Measurements from ENCODE around the gene FXYD4. TPM values are rescaled to one million over a fixed set of nuclear protein-coding genes. Genes with fewer than 3 reads are reported as not detected.
"Not testable (repeated sequence)": the region's sequence is repeated elsewhere in the genome, so short reads cannot be mapped to it uniquely, and the experiment has no call there.

Gene FXYD4
- total RNA-seq, 3 donors from 2014 or later (not counting 1 experiment from before 2014, with no cell fraction given) = not detected

DNA sequence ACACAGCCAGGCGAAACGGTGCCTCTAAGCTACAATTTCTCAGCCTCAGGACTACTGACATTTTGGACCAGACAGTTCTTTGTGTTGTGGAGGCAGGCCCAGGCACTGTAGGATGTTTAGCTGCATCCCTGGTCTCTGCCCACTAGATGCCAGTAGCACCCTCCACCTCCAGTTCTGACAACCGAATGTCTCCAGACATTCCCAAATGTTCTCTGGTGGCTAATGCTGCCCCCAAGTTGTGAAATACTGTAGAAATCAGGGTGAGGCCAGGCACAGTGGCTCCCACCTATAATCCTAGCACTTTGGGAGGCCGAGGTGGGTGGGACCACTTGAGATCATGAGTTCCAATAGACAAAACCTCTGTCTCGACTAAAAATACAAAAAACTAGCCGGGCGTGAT lies 19.3 kb downstream of the FXYD4 start:
- DNase-seq (peak in 1 of 2 donors; percentile 72), ATAC-seq (peak; percentile 69 to 76 (median 74))
- intact Hi-C loops (cut with micrococcal nuclease) = no loop called here
- peaks cover 86% of the 10 kb centered on the region for H3K36me3 ChIP-seq (ENCODE audit: control insufficient read depth, insufficient read depth, low read length)
- H3K4me3 ChIP-seq (ENCODE audit: low read length) = no peak overlapping the region
- H3K27me3 ChIP-seq (ENCODE audit: control insufficient read depth, insufficient read depth, low read length) = no peaks in the 10 kb centered on the region
- TF ChIP-seq, protein P1, sequence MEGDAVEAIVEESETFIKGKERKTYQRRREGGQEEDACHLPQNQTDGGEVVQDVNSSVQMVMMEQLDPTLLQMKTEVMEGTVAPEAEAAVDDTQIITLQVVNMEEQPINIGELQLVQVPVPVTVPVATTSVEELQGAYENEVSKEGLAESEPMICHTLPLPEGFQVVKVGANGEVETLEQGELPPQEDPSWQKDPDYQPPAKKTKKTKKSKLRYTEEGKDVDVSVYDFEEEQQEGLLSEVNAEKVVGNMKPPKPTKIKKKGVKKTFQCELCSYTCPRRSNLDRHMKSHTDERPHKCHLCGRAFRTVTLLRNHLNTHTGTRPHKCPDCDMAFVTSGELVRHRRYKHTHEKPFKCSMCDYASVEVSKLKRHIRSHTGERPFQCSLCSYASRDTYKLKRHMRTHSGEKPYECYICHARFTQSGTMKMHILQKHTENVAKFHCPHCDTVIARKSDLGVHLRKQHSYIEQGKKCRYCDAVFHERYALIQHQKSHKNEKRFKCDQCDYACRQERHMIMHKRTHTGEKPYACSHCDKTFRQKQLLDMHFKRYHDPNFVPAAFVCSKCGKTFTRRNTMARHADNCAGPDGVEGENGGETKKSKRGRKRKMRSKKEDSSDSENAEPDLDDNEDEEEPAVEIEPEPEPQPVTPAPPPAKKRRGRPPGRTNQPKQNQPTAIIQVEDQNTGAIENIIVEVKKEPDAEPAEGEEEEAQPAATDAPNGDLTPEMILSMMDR (IDR thresholded peaks at IDR 0.05) = peak; percentile 63
- Mint-ChIP-seq H3K9me3 (no peaks in the 10 kb centered on the region), H3K27ac (peak overlapping the region; percentile 98 to 99), H3K27me3 (ENCODE audit: low read depth in 2 of 2) (no peaks in the 10 kb centered on the region), H3K4me1 (peaks cover 74 to 75% of the 10 kb centered on the region in 2 donors), H3K36me3 (peaks cover 40% of the 10 kb centered on the region), H3K4me3 (no peak overlapping the region)
- peaks cover 33% of the 10 kb centered on the region for H3K4me1 ChIP-seq (ENCODE audit: control insufficient read depth, insufficient read depth, low read length)
- H3K9me3 ChIP-seq (ENCODE audit: control insufficient read depth, insufficient read depth, low read length) = no peaks in the 10 kb centered on the region
- no peak overlapping the region for H3K27ac ChIP-seq (ENCODE audit: low read length)
- 84% methylated on average over 7 of the region's 7 CpGs for WGBS (ENCODE audit: insufficient coverage)

DNA sequence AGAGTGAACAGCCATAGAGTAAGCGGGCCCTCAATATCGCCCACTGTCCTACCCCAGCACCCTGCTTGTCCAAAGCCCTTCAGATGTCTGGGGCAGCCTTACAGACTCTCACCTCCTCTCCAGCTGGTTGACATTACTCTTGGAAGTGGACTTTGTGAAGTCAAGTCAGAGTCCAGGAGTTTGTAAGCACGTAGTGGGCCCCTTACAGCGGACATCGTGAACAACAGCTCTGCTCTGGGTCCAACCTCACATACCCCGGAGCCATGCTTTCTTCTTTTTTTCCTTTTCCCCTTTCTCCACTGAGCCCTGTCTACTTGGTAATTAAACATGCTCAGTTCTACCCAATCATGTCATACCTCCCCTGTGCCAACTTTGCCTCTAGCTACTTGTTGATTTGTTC lies 20.1 kb downstream of the FXYD4 start:
- H3K9me3 Mint-ChIP-seq = no peaks in the 10 kb centered on the region
- peaks cover 40% of the 10 kb centered on the region for H3K4me1 ChIP-seq (ENCODE audit: control insufficient read depth, insufficient read depth, low read length)
- peaks cover 38% of the 10 kb centered on the region for H3K36me3 Mint-ChIP-seq
- H3K27me3 Mint-ChIP-seq (ENCODE audit: low read depth in 2 of 2) = no peaks in the 10 kb centered on the region
- peak overlapping the region; percentile 98 to 99 for H3K27ac Mint-ChIP-seq
- H3K9me3 ChIP-seq (ENCODE audit: control insufficient read depth, insufficient read depth, low read length) = no peaks in the 10 kb centered on the region
- ATAC-seq (no peak), DNase-seq (no peak)
- WGBS (ENCODE audit: insufficient coverage) = 89% methylated on average over 6 of the region's 6 CpGs
- no peaks in the 10 kb centered on the region for H3K27me3 ChIP-seq (ENCODE audit: control insufficient read depth, insufficient read depth, low read length)
- H3K27ac ChIP-seq (ENCODE audit: low read length) = no peak overlapping the region
- H3K36me3 ChIP-seq (ENCODE audit: control insufficient read depth, insufficient read depth, low read length) = peaks cover 79% of the 10 kb centered on the region
- intact Hi-C loops (cut with micrococcal nuclease) = no loop called here
- H3K4me1 Mint-ChIP-seq = peaks cover 79 to 80% of the 10 kb centered on the region in 2 donors
- TF ChIP-seq, protein P1 (IDR thresholded peaks at IDR 0.05) = no peak
- no peak overlapping the region for H3K4me3 ChIP-seq (ENCODE audit: low read length)
- no peak overlapping the region for H3K4me3 Mint-ChIP-seq

DNA sequence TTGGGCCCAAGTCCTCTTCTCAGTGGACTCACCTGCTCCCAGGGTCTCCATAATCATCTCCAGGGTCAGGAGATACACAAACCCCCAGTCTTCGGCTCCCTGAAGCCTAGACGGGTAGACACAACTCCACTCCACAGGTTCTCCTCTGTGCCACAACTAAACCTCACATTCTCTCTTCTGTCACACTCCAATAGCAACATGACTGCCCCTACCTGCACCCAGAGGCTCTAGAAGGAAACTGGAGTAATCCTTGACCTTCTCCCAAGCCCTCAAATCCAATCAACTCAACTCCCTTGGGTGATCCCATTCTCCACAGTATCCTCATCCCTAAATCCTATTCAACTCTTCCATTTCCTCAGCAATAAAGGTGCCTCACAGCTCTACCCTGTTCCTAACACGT lies 21.3 kb downstream of the FXYD4 start:
- intact Hi-C loops (cut with micrococcal nuclease) = no loop called here
- no peaks in the 10 kb centered on the region for H3K9me3 Mint-ChIP-seq
- 89% methylated on average over 2 of the region's 3 CpGs for WGBS (ENCODE audit: insufficient coverage)
- TF ChIP-seq, protein P1 (IDR thresholded peaks at IDR 0.05) = no peak
- no peak for ATAC-seq
- no peak overlapping the region for H3K4me3 Mint-ChIP-seq
- peaks cover 66% of the 10 kb centered on the region for H3K36me3 ChIP-seq (ENCODE audit: control insufficient read depth, insufficient read depth, low read length)
- H3K27me3 Mint-ChIP-seq (ENCODE audit: low read depth in 2 of 2) = no peaks in the 10 kb centered on the region
- H3K9me3 ChIP-seq (ENCODE audit: control insufficient read depth, insufficient read depth, low read length) = no peaks in the 10 kb centered on the region
- H3K27me3 ChIP-seq (ENCODE audit: control insufficient read depth, insufficient read depth, low read length) = no peaks in the 10 kb centered on the region
- peaks cover 26% of the 10 kb centered on the region for H3K36me3 Mint-ChIP-seq
- H3K27ac ChIP-seq (ENCODE audit: low read length) = no peak overlapping the region
- H3K27ac Mint-ChIP-seq = peak overlapping the region; percentile 98 to 99
- H3K4me1 ChIP-seq (ENCODE audit: control insufficient read depth, insufficient read depth, low read length) = peaks cover 37% of the 10 kb centered on the region
- H3K4me3 ChIP-seq (ENCODE audit: low read length) = no peak overlapping the region
- H3K4me1 Mint-ChIP-seq = peaks cover 75 to 78% of the 10 kb centered on the region in 2 donors
- no peak for DNase-seq

- H3K27me3 Mint-ChIP-seq (ENCODE audit: low read depth in 2 of 2); H3K4me3 ChIP-seq (ENCODE audit: low read length); ATAC-seq; H3K27me3 ChIP-seq (ENCODE audit: control insufficient read depth, insufficient read depth, low read length); intact Hi-C loops (cut with micrococcal nuclease); H3K9me3 ChIP-seq (ENCODE audit: control insufficient read depth, insufficient read depth, low read length); H3K4me3 Mint-ChIP-seq; H3K9me3 Mint-ChIP-seq; H3K27ac ChIP-seq (ENCODE audit: low read length); DNase-seq: not testable (repeated sequence)
- peaks cover 40% of the 10 kb centered on the region for H3K4me1 ChIP-seq (ENCODE audit: control insufficient read depth, insufficient read depth, low read length)
- H3K36me3 ChIP-seq (ENCODE audit: control insufficient read depth, insufficient read depth, low read length) = peaks cover 62% of the 10 kb centered on the region
- Mint-ChIP-seq H3K4me1 (peaks cover 74 to 77% of the 10 kb centered on the region in 2 donors), H3K36me3 (peaks cover 23% of the 10 kb centered on the region), H3K27ac (peak overlapping the region; percentile 98 to 99)
- 97% methylated on average over 11 of the region's 11 CpGs for WGBS (ENCODE audit: insufficient coverage)
Measured at GRCh38 chr10:43393186-43393585, 21.8 kb downstream of the FXYD4 start.

Data from natural killer cell (primary cell).